GM18861 (cell line): ENCODE results near the gene GLIPR1L2.
A peak's percentile ranks its signal among the peaks of the same experiment; 100 is the strongest.
"Not testable (repeated sequence)": the region's sequence is repeated elsewhere in the genome, so short reads cannot be mapped to it uniquely, and the experiment has no call there.

Experiments used
- ATAC-seq: cut with Tn5 transposase; IDR thresholded peaks from one replicate; pipeline ENCODE4 v1.9.1; 2021; ENCODE audit not compliant: unreplicated experiment

The GLIPR1L2 gene

GRCh38 chr12:75390899-75391538, at the start of gene GLIPR1L2:
GLIPR1L2 (plus strand) TSS chr12:75391089; CDS start chr12:75391117, 28 bp downstream.
- peak; percentile 94 for ATAC-seq

- ATAC-seq = no peak
These were observed 49.0 kb upstream of the GLIPR1L2 start for GRCh38 chr12:75341873-75342272.

GRCh38 chr12:75345531-75345930, 45.4 kb upstream of the GLIPR1L2 start:
- ATAC-seq = no peak

GRCh38 chr12:75346215-75346614, 44.7 kb upstream of the GLIPR1L2 start:
- not testable (repeated sequence) for ATAC-seq

- ATAC-seq = no peak
These were observed 40.9 kb upstream of the GLIPR1L2 start for GRCh38 chr12:75349946-75350345.

- ATAC-seq = no peak
These were observed 40.5 kb upstream of the GLIPR1L2 start for GRCh38 chr12:75350413-75350812.

GRCh38 chr12:75354011-75354410, 36.9 kb upstream of the GLIPR1L2 start:
- ATAC-seq = no peak

GRCh38 chr12:75360920-75361319, 30.0 kb upstream of the GLIPR1L2 start:
- ATAC-seq = no peak

- no peak for ATAC-seq
These were observed 29.5 kb upstream of the GLIPR1L2 start for GRCh38 chr12:75361408-75361807.

- ATAC-seq = no peak
These were observed 26.0 kb upstream of the GLIPR1L2 start for GRCh38 chr12:75364919-75365318.

- ATAC-seq = peak; percentile 69
These were observed 24.3 kb upstream of the GLIPR1L2 start for GRCh38 chr12:75366629-75367028.

- ATAC-seq = no peak
These were observed 15.9 kb upstream of the GLIPR1L2 start for GRCh38 chr12:75374971-75375370.

GRCh38 chr12:75378354-75378753, 12.5 kb upstream of the GLIPR1L2 start:
- no peak for ATAC-seq

- ATAC-seq = no peak
These were observed 1.8 kb upstream of the GLIPR1L2 start for GRCh38 chr12:75389061-75389460.

GRCh38 chr12:75389706-75390105, 1.2 kb upstream of the GLIPR1L2 start:
- no peak for ATAC-seq

GRCh38 chr12:75390156-75390898, 562 bp upstream of the GLIPR1L2 start:
- peak; percentile 13 for ATAC-seq

GRCh38 chr12:75404231-75404630, 13.3 kb downstream of the GLIPR1L2 start:
- no peak for ATAC-seq

- no peak for ATAC-seq
These were observed 16.8 kb downstream of the GLIPR1L2 start for GRCh38 chr12:75407683-75408082.

GRCh38 chr12:75409830-75410229, 18.9 kb downstream of the GLIPR1L2 start:
- ATAC-seq = no peak

- no peak for ATAC-seq
These were observed 23.8 kb downstream of the GLIPR1L2 start for GRCh38 chr12:75414671-75415070.

- no peak for ATAC-seq
These were observed 29.0 kb downstream of the GLIPR1L2 start for GRCh38 chr12:75419841-75420240.

- no peak for ATAC-seq
These were observed 36.6 kb downstream of the GLIPR1L2 start for GRCh38 chr12:75427491-75427890.

GRCh38 chr12:75428767-75429166, 37.9 kb downstream of the GLIPR1L2 start:
- no peak for ATAC-seq
